H1 (cell line): ENCODE results near the gene FAM114A2. TPM values are rescaled to one million over a fixed set of nuclear protein-coding genes. Genes with fewer than 3 reads are reported as not detected.

ENCODE experiments used
- CEBPB ChIP-seq: IDR thresholded peaks from 2 replicates; pipeline ENCODE4 v1.6.1; 2012; ENCODE audit warnings: low read depth, low read length
- CHD2 ChIP-seq: IDR thresholded peaks from 2 replicates; pipeline ENCODE4 v1.6.1; 2012; ENCODE audit warnings: low read length, improper control_type of control experiment
- FOSL1 ChIP-seq: IDR thresholded peaks from 2 replicates; pipeline ENCODE4 v1.6.1; 2011; ENCODE audit warnings: mild to moderate bottlenecking, low read depth, low read length, moderate library complexity; ENCODE audit not compliant: insufficient read depth
- GABPA ChIP-seq: IDR thresholded peaks from 2 replicates; pipeline ENCODE4 v1.6.1; 2011; ENCODE audit warnings: mild to moderate bottlenecking, low read length, moderate library complexity, borderline replicate concordance; ENCODE audit not compliant: insufficient read depth
- KDM4A ChIP-seq: IDR thresholded peaks from one replicate; pipeline ENCODE4 v1.7.1; 2012; ENCODE audit warnings: low read depth, mild to moderate bottlenecking, moderate library complexity, low read length, inconsistent platforms; ENCODE audit not compliant: severe bottlenecking
- KDM5A ChIP-seq: fragments of 200-600 bp; IDR thresholded peaks from 2 replicates; pipeline ENCODE4 v1.7.1; 2012; ENCODE audit warnings: mild to moderate bottlenecking, low read length, inconsistent platforms, mixed read lengths
- MAX ChIP-seq: IDR thresholded peaks from 2 replicates; pipeline ENCODE4 v1.6.1; 2012; ENCODE audit warnings: inconsistent platforms
- PHF8 ChIP-seq: fragments of 200-600 bp; sonication (generic); conservative IDR thresholded peaks from 2 replicates; pipeline ENCODE4 v1.7.1; 2012; ENCODE audit warnings: low read depth, mild to moderate bottlenecking, inconsistent platforms, low read length, moderate library complexity
- POLR2A ChIP-seq, 2 experiments: IDR thresholded peaks; 1 replicate in 1 of 2; 2 replicates in 1 of 2; pipeline ENCODE4 v1.6.1; 2011; ENCODE audit warnings: low read depth in 2 of 2, low read length in 2 of 2, mild to moderate bottlenecking in 2 of 2; ENCODE audit errors: control extremely low read depth in 1 of 2
- POLR2AphosphoS5 ChIP-seq: IDR thresholded peaks from 2 replicates; pipeline ENCODE4 v1.6.1; 2011; ENCODE audit warnings: low read depth, low read length
- POU5F1 ChIP-seq: IDR thresholded peaks from 2 replicates; pipeline ENCODE4 v1.6.1; 2011; ENCODE audit warnings: low read depth, mild to moderate bottlenecking, low read length, moderate library complexity
- RAD21 ChIP-seq, 2 experiments: IDR thresholded peaks in 1 of 2; conservative IDR thresholded peaks in 1 of 2; 2 replicates each; pipeline ENCODE4 v1.6.1; 2011; ENCODE audit warnings: low read depth in 2 of 2, low read length in 2 of 2, improper control_type of control experiment in 1 of 2, inconsistent platforms in 1 of 2, mild to moderate bottlenecking in 1 of 2, moderate library complexity in 1 of 2
- RBBP5 ChIP-seq: IDR thresholded peaks from 2 replicates; pipeline ENCODE4 v1.7.1; 2012; ENCODE audit warnings: low read depth, mild to moderate bottlenecking, inconsistent platforms, low read length, moderate library complexity, borderline replicate concordance
- SAP30 ChIP-seq: fragments of 300-600 bp; sonication (generic); IDR thresholded peaks from 2 replicates; pipeline ENCODE4 v1.7.1; 2012; ENCODE audit warnings: low read length, moderate library complexity, mild to moderate bottlenecking, inconsistent platforms; ENCODE audit not compliant: insufficient read depth, insufficient replicate concordance
- SIN3A ChIP-seq, 2 experiments: IDR thresholded peaks in 1 of 2; conservative IDR thresholded peaks in 1 of 2; 2 replicates each; pipeline ENCODE4 v1.6.1; 2011 to 2012; ENCODE audit warnings: low read length in 2 of 2, improper control_type of control experiment in 1 of 2, low read depth in 1 of 2, mild to moderate bottlenecking in 1 of 2
- TAF1 ChIP-seq: IDR thresholded peaks from 2 replicates; pipeline ENCODE4 v1.6.1; 2011; ENCODE audit warnings: mild to moderate bottlenecking, low read depth, low read length
- ZNF274 ChIP-seq: IDR thresholded peaks from 2 replicates; pipeline ENCODE4 v1.7.0; 2012; ENCODE audit warnings: low read length, borderline replicate concordance; ENCODE audit errors: extremely low read depth
- polyA plus RNA-seq, 7 experiments: library from polyadenylated mRNA; depleted of rRNA in 3 of 7; stranded (reverse) in 5 of 7; unstranded in 2 of 7; fragments of >200 nt in 5 of 7; fragments of 200-250 nt in 2 of 7; gene quantifications; 1 replicate in 5 of 7; 2 replicates in 1 of 7; 4 replicates in 1 of 7; pipeline versions ENCODE4 v1.2.1 to v1.2.3, GENCODE V29; 2011 to 2013; ENCODE audit warnings: missing spikeins in 2 of 7, mixed read lengths in 2 of 7
- total RNA-seq: library from RNA; stranded (reverse); fragmentation: NEBNext Ultra II Directional; extraction: Animal tissue kit (Norgen Biotek cat#: 25700); gene quantifications from 2 replicates; pipeline ENCODE4 v1.2.1, GENCODE V29; 2021

FAM114A2 gene
- total and polyA plus RNA-seq, 2 of the 8 experiments (the other 6 are each of a cell fraction or from before 2014, with no cell fraction given) = 3.8 to 9.2 TPM

GRCh38 chr5:154038707-154039457 lies at the start of gene FAM114A2, which contains the start of gene MFAP3 (continued):
- TF ChIP-seq RAD21 (IDR thresholded peaks at IDR 0.05 in 1 of 2, conservative IDR thresholded peaks at IDR 0.05 in 1 of 2; ENCODE audit: low read depth in 2 of 2, low read length in 2 of 2) (peak in 1 of 2 experiments; percentile 18; a peak in 2 of 4 replicates), CEBPB (0 out of 2 replicates have a peak, but pooled peaks have one; percentile 14), TAF1 (peak; percentile 83), POU5F1 (no peak), SIN3A (conservative IDR thresholded peaks at IDR 0.05 in 1 of 2, IDR thresholded peaks at IDR 0.05 in 1 of 2; ENCODE audit: low read depth in 1 of 2, low read length in 2 of 2) (peak in 1 of 2 experiments; percentile 97; a peak in 2 of 4 replicates), ZNF274 (no peak), MAX (peak; percentile 86), KDM4A (peak; percentile 91), RBBP5 (peak; percentile 95), KDM5A (no peak), POLR2AphosphoS5 (peak; percentile 72), FOSL1 (no peak), POLR2A (IDR thresholded peaks at IDR 0.05; ENCODE audit: control extremely low read depth in 1 of 2, low read depth in 2 of 2, low read length in 2 of 2) (peak in 1 of 2 experiments; percentile 74; a peak in 1 of 3 replicates), CHD2 (peak; percentile 77), GABPA (peak; percentile 97), PHF8 (peak; percentile 81), SAP30 (peak; percentile 12)
